LHCN-M2 (cell line): Measurements from ENCODE around the gene ASB10. TPM values are rescaled to one million over a fixed set of nuclear protein-coding genes. Genes with fewer than 3 reads are reported as not detected.

Source experiments
- DNase-seq: peaks from one replicate; pipeline ENCODE4 v3.0.0-alpha.2; 2012; ENCODE audit warnings: low read depth
- total RNA-seq: library from RNA; depleted of rRNA; stranded (reverse); fragments of >200 nt; gene quantifications from 2 replicates; pipeline ENCODE4 v1.2.3, GENCODE V29; 2014

Gene ASB10
- total RNA-seq, 1 experiment from 2014 or later = not detected

DNA sequence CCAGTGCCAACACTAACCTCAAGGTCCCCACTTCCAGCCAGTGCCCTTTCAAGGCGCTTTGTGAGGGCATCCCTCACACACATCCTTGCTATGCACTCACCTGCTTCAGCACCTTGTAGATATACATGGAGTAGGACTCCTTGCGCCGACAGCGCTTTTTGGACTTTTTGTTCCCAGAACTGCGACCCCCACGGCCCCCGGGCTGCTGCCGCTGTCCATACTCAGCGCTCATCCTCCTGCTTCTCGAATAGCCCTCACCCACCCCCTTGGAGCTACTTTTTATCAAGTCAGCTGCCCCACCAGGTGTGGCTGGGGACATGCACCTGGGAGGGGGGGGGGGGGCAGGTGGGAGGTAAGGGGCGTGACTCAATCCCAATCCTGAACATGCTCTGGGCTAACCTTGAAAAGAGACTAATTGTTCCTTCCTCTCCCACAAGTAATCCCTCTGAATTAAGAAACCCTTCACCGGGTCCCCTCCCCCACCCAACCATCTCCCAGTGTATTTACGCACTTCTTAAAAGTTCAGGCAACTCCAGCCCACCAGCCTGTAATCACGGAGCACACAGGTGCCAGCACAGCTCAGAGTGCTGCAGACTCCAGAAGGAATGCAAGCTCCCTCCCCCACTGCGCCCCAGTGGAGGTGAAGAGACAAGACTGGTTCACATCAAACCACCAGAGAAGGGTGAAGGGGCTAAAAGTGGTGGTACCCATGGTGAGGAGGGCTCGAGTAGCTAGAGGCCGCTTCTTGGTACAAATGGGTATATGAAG is 23.2 kb upstream of the ASB10 start, which contains the start of gene H2BK1:
TSS of gene H2BK1 (minus strand) at position 402 of the 768 bp plus-strand sequence. CDS start at position 232, 170 bp downstream.
- no peak for DNase-seq

DNA sequence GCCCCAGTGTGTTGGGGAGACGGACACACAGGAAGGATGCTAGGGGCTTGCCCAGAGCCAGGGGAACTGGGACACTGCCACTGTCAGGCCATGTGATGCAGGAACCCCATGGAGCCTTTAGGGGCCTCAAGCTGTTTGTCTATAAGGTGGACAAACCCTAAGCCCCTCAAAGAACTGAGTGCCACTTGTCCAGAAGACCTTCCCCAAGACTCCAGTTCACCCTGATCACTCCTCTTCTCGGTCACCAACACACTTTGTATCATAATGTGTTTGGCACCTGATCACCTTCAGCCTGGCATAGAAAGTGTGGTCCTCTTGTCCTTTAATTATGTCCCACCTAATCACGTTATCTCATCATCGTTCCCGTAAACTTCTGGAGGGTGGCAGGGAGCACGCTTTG is 22.5 kb upstream of the ASB10 start:
- no peak for DNase-seq

DNA sequence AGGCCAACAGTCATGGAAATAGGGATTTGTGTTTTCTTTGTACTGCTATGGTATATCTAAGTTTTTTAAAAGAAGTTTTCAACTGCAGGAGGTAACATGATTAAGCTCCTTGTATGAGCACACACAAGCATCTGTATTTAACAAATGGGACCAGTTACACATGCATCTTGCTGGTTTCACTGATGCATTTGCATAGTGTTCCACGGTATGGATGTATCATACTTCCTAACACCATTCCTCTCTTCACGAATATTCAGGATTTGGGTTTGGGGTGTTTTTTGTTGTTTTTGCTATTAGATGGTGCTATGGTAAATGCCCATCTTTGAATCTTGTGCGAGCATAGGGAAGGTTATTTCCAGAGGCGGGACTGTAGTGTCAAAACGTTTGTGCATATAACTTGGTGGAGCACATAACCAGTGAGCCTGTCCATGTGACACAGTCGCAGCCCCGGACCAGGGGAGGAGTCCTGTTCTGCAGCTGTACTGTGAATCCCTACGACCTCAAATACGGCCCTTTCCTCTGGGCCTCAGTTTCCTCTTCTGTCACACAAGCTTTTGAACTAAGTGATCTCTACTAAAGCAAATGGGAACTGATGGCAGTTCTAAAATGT is 21.3 kb upstream of the ASB10 start:
- no peak for DNase-seq

DNA sequence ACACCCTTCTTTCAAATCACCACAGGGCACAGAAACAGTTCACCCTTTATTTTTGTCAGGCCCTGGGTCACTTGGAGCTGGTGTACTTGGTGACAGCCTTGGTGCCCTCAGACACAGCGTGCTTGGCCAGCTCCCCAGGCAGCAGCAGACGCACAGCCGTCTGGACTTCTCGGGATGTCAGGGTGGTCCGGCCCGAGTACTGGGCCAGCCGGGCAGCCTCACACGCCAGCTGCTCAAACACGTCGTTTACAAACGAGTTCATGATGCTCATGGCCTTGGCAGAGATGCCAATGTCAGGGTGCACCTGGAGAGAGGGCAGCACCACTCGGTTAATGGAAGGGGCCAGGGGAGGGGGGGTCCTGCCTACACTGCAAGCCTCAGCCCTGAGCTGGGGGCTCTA is 20.8 kb upstream of the ASB10 start:
- no peak for DNase-seq

DNA sequence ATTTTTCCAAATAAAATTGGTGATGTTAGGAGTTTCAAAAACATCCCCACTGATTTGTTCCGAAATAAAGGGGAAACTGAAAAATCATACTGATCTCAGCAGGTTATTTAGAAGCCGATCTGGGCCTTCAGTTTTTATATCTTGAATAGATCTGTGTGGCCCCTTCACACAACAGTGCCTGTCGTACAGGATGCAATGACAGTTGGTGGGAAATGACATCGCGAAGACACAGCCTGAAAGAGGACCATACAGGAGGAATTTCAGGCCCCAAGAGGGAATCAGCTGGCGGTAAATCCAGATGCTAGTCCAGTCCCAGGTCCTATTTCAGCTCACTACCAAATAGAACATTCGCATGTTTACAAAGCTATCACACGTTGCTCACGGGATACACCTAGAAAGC is 20.3 kb upstream of the ASB10 start:
- no peak for DNase-seq

DNA sequence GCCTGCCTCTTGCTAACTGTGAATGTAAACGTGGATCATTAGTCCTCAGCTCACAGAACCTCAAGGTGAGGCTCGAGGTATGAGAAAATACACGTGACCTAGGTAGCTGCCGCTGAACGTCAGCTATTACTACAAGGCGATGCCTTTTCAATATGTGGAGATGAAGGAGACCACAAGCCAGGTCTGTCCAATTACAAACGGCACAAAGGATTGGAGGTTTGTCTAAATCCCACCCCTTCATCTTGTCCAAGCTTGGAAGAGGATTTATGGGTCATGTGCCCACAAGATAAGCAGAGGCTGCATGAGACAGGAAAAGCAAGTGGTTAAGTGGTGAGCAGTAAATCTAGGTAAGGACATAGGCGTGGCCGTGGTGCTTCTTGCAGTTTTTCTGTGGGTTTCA is 19.9 kb upstream of the ASB10 start:
- DNase-seq = no peak

DNA sequence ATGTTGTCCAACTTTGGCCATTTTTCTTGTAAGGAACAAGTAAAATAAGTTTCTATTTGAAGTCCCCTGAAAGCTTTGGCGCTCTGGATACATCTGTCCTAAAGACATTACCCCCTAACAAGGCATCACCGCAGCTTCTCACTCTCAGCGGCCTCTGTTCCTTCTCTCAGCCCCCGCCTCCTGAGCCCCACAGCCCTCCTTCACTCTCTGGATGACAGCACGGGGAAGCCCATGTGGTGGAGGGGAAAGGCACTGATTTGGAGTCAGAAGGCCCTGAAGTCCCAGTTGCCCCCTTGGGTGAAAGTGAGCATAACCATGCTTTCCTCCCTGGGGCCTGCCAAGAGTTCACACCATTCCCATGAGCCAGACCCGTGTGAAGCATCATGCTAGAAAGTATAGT is 18.7 kb upstream of the ASB10 start:
- DNase-seq = no peak

DNA sequence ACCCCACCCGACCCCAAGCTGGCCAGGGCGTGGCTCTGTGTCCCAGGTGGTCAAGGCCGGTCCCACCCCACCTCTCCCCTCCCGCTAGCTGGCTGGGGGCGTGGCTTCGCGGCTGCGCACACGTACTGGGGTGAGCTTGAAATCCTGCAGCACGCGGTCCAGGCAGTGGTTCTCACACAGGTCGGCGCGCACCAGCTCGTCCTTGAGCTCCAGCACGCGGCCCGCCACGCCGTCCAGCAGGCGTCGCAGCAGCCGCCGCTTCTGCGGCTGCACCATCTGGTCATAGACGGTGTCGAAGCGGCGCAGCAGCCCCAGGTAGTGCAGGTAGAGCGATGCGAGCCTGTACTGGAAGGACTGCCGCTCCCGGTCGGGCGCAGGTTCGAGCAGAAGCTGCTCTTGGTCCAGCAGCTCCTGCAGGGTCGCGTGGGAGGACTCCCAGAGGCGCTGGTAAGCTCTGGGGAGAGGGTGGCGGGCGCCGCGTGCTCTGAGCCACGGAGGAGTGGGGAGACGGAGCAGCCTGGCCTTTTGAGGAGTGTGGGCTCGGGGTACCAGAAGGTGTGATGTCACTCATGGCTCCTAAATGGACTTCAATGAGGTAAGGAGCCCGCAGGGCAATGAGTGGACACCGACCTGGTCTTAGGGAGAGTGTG is 17.5 kb upstream of the ASB10 start:
- no peak for DNase-seq

DNA sequence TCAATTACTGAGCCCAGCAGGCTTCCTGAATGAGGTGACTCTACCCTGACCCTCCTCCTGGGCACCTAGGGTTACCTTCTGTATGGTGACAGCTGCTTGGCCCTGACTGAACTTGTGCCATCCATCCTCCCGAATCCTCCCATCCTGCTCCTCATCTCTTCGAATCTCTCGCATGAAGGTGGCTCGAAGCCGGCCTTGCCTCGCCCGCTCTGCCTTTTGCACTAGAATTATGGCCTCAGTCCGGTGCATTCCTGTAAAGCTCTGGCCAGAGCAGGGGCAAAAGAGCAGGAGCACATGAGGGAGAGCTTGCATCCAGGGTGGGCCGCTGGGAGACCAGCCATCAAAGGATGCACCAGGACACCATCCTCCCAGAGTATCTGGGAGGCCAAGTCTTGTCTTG is 15.8 kb upstream of the ASB10 start:
- DNase-seq = no peak

DNA sequence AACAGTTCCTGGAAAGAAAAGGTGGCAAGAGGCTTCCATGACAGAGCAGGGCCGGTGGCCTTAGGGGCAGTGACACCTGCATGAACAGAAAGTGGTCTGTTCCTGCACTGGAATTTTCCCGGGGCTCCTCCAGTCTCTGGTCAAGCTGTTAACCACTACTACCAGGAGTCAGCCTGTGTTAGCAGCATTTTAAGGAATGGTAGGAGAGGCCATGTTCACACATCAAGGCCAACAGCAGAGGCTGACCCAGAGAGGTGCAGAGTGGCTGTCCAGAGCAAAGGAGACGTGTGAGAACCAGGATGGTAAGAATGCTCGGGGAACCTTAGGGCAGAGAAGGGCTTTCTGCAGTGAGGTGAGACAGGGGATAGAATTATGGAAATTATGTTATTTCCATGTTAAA is 14.7 kb upstream of the ASB10 start:
- no peak for DNase-seq

DNA sequence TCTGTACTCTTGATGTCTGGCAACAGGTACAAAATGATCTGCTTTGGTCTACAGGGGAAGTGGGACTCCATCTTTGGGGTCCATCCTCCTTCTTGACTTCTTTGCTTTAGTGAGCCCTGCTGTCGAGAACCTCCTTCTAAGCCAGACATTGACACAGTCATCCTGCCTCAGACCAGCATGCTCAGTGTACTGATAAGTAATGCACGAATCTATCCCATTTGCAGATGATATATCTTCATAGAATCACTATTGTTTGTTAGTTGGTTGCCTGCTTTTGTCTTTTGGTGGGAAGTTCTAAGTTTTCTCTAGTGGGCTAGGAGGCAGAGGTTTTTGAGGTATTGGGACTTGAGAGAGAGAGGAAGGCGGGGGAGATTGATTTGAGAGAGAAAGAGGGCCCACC is 14.3 kb upstream of the ASB10 start:
- DNase-seq = no peak

DNA sequence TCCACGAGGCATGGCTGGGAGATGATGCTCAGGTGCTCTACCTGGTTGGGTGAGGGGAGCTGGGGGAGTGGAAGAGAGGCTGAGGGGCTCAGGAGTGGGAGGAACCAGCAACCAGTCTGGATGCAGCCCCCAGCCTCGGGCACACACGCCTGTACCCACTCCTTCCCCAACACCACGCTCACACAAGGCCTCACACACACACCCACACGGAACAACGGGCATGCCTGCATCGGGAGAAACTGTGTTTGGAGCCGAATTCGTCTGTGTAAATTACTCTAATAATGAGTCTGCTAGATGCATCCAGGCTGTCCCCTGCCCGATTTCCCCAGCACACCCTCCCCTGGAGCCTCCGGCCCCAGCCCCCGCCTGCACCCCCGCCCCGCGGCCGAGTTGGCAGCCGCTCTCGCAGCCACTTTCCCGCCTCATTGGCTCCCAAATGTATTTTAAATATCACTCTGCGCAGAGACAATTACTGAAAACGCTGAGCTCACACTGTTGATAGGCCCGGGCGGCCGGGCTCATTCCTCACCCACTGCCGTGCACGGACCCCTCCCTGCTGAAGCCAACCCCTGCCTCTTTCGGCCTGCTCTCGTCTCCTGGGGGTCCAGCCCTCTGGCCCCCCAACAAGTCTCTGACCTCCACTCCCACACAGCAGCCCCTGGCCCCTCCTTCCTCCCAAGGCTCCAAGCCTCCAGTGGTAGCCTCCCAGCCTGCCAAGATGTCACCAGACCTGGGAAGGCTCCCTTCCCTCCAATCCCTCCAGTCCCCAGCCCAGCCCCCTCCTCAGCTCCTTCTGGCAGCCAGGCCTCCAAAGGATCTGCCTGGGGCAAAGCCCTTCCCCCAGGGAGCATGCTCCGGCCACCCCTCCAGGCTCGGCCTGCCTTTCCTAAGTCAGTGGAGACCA is 12.1 kb upstream of the ASB10 start:
- no peak for DNase-seq

DNA sequence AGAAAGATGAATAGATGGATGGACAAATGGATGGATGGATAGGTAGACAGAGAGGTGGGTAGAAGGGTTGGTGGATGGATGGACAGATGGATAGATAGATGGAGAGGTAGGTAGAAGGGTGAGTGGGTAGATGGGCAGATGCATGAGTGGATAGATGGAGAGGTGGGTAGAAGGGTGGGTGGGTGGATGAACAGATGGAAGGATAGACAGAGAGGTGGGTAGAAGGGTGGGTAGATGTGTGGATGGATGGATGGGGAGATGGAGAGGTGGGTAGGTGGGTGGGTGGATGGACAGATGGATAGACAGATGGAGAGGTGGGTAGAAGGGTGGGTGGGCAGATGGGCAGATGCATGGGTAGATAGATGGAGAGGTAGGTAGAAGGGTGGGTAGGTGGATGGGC is 10.9 kb upstream of the ASB10 start:
- no peak for DNase-seq

DNA sequence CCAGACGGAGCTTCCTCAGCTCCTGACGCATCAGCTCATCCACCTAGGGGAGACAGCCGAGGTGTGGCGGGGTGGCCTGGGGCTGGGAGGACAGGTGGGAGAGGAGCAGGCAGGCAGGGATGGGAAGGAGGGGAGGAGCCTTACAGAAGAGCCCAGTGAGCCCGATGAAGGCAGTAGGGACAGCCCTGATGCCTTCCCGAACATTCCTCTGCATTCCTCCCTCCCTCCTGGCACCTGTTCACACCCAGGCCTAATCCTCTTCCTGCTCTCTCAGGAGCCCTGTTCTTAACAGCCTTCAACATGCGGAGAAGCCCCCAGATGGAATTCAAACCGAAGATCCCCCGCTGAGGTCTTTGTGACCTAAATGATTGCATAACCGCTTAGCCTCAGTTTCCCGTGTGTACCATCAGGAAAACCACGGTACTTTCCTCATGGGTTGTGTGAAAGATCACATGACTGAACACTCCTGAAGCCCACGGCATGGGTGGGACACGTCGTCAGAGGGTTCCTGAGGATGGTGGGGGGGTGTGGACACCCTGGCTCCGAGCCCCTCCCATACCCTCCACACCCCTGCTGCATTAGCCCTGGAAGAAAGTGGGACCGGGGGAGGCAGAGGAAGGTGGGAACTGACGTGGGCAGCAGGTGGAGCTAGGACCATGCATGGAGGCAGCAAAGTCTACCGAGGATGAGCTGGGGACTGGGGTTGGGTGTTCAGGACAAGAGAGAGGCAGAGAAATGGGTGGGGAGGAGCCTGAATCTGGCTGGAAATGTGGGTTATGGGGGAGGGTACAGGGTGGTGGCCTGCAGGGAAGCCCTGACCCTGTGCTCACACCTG is 8.8 kb upstream of the ASB10 start:
- DNase-seq = no peak

DNA sequence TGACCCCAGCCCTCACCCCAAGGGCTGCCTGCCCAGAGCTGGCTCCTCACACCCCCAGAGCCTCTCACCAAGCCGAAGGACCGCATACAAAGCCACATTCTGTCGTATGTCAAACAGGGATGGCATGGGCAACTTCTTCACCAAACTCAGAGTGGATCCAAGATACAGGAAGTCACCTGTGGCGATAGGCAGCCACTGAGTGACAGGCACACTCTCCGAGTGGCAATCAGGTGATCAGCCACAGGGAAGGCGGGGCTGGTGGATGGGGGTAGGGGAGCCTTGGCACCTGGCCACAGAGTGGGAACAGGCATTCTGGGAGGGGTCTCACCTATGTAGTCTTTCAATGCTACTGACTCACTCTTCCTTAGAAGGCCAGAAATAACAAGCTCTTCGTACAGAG is 7.1 kb upstream of the ASB10 start:
- no peak for DNase-seq

DNA sequence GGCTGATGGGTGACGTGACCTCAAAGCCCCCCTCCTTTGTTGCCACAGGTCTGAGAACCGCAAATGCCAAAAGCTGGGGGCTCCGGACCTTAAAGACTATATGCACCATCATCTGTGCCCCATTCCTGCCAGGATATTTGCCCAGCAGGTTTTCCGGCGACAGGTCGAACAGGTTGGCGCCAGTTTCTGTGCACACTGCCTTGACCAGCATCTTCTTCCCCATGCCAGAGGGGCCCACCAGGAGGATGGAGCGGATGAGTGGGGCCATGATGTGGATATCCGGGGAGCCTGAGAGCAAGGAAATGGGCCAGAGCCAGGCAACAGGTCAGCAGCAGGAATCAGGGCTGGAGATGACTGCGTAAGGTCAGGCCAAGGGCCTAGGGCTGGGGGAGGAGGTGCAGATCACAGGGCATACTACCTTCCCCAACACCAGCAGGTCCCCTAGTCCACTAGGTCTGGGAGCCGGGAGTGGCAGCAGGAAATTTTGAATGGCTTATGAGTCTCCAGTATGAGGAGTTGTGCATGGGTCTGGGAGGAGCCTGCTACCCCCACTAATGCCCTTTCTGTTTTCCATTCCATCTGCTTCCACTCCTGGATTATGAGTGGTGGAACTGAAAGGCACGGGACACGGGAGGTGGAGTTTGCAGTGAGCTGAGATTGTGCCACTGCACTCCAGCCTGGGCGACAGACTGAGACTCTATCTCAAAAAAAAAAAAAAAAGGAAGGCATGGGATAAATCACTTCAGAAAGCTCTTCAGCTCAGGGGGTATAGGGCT is 6.3 kb upstream of the ASB10 start:
- DNase-seq = no peak

DNA sequence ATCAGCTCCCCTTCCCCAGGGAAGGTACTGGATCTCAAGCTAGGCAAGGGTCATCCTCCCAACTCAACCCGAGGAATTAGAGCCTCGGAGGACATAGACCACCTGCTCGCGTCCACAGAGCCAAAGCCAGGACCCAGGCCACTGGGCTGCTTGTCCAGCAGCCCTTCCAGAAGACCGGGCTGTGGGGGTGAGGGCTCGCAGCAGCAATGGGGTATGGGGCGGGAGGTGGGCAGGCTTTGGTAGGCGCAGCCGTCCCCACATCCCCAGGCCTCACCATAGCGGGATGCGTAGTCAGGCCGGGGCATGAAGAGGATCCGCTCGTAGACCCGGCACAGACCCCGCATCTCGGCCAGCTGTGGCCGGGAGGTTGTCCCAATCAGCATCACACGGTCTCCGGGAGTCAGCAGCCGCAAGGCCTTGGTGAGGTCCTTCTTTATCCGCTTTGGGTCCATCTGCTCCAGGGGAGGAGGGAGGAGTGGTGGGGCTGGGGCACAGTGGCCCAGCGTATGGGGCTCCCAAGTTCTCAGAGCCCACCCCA is 5.0 kb upstream of the ASB10 start:
- DNase-seq = no peak

DNA sequence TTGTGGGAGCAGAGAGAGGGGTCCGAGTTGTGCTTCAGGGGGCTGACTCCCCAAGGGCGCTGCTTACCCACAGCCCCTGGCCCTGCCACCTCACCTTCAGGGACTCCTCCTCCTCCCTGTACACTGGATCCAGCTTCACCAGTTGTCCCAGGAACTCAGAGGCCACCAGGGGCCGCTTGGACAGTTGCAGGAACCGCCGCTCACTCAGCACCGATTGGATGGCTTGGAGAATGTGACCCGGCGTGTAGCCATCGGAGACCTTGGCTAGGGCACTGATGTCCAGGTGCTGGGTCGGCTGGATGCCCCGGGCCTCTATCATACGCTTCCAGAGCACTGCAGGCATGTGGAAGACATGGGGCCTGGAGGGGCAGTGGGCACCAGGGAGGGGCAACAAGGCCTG is 4.5 kb upstream of the ASB10 start:
- no peak for DNase-seq

DNA sequence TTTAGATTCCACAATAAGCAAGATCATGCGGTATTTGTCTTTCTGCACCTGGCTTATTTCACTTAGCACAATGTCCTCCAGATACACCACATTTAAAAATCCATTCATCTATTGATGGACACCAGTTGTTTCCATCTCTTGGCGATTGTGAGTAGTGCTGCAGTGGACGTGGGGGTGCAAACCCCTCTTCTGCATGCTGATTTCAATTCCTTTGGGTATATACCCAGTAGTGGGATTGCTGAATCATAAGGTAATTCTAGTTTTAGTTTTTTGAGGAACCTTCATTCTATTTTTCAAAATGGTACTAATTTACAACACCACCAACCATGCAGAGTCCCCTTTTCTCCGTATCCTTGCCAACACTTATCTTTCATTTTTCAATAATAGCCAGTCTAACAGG is 2.0 kb upstream of the ASB10 start:
- DNase-seq = no peak

DNA sequence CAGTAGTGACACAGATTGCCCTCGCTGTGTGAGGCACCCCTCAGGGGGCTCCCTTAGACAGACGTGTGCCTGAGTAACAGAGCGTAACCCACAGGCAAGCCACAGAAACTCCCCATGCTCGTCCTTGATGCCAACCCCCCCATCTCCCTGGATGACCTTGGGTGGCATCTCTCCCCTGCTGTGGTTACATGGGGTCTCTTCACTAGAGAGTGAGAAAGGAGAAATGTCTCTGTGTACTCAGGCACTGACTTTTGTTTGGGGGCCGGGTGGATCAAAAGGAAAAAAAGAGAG is 1.1 kb upstream of the ASB10 start:
- no peak for DNase-seq
